Measurements from ENCODE around the gene AMER1. TPM values are rescaled to one million over a fixed set of nuclear protein-coding genes. Genes with fewer than 3 reads are reported as not detected.

Gene AMER1
- total and polyA plus RNA-seq, 2 of the 8 experiments (the other 6 are each of a cell fraction or from before 2014, with no cell fraction given) = 3.3 to 9.4 TPM

DNA sequence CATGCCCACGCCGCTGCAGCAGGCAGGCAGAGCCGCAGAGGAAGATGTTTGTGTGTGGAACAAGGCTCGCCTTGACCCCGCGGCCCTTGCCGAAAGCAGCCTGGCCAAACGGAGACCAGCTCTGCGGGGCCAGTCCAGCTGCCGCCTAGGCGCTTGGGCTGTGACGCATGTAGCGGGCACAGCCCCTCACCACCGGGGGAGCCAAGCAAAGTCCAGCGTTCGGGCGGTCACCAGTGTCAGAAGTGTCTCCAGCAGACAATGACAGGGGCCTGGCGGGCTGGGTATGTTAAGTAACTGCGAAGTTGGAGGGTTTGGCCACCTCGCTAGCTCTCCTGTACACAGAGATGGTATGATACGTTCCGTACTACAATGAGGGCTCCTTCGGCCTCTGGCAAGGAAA lies 1.3 kb downstream of the AMER1 start:
- DNase-seq (ENCODE audit: low read depth in 1 of 2, low spot score in 2 of 2) (peak in 1 of 2 experiments; percentile 41), FAIRE-seq (no peak)
- no peak overlapping the region for H2BK5ac ChIP-seq (ENCODE audit: low read depth, low read length)
- H4K5ac ChIP-seq (ENCODE audit: insufficient read length, low read depth, low read length) = no peak overlapping the region
- no peak overlapping the region for H2AK5ac ChIP-seq (ENCODE audit: low read depth, low read length)
- H3K56ac ChIP-seq (replicated peaks; ENCODE audit: insufficient read length, low read depth, low read length) = no peak overlapping the region
- H3K79me1 ChIP-seq (ENCODE audit: low read depth, low read length) = no peaks in the 10 kb centered on the region
- no peaks in the 10 kb centered on the region for H3K9me3 ChIP-seq (ENCODE audit: insufficient read depth in 2 of 2, low read depth in 1 of 2, low read length in 1 of 2)
- no peak overlapping the region for H3K14ac ChIP-seq (ENCODE audit: insufficient read length)
- H3K27ac ChIP-seq (ENCODE audit: low read depth, low read length) = no peak overlapping the region
- no peak overlapping the region for H3K4ac ChIP-seq (replicated peaks; ENCODE audit: insufficient read length, low read depth, low read length)
- H2BK15ac ChIP-seq (ENCODE audit: low read length) = no peak overlapping the region
- H2BK12ac ChIP-seq (ENCODE audit: low read depth, low read length) = no peak overlapping the region
- H3K27me3 ChIP-seq (replicated peaks in 1 of 4; ENCODE audit: control insufficient read depth in 3 of 4, extremely low read depth in 1 of 4, insufficient read depth in 3 of 4, low read length in 3 of 4) = peaks cover 0 to 9% (median 7%) of the 10 kb centered on the region in 4 experiments; a peak in 3 of 7 replicates
- no peak overlapping the region for H2BK20ac ChIP-seq (ENCODE audit: low read length)
- TF ChIP-seq YY1 (IDR thresholded peaks at IDR 0.05; ENCODE audit: low read depth, low read length) = no peak
- peak; percentile 2 for TF ChIP-seq KDM4A (IDR thresholded peaks at IDR 0.05; ENCODE audit: low read depth, low read length, severe bottlenecking)
- no peak overlapping the region for H2BK120ac ChIP-seq (replicated peaks; ENCODE audit: low read depth, low read length)
- peaks cover 3 to 8% of the 10 kb centered on the region in 2 experiments for H4K20me1 ChIP-seq (replicated peaks in 1 of 2; ENCODE audit: control insufficient read depth in 1 of 2, insufficient read depth in 2 of 2, low read length in 2 of 2)
- H3K9ac ChIP-seq (replicated peaks in 1 of 4; ENCODE audit: extremely low read depth in 1 of 4, low read depth in 3 of 4, low read length in 3 of 4) = no peak overlapping the region
- no peaks in the 10 kb centered on the region for H3K36me3 ChIP-seq (ENCODE audit: control insufficient read depth in 2 of 4, insufficient read depth in 4 of 4, low read length in 3 of 4)
- 23% methylated on average over 3 of the region's 23 CpGs; no CpG with 5 or more reads in 1 of the 2 experiments for WGBS, 2 experiments (ENCODE audit: extremely low coverage in 1 of 2, insufficient coverage in 1 of 2, insufficient read length in 1 of 2, insufficient replicate concordance in 2 of 2, low coverage in 1 of 2, low lambda C conversion rate in 2 of 2, missing lambda C conversion rate in 1 of 2)
- peak overlapping the region; percentile 82 to 87 for H3K4me2 ChIP-seq (ENCODE audit: insufficient read depth in 1 of 2, low read depth in 2 of 2, low read length in 2 of 2)
- H4K91ac ChIP-seq (replicated peaks; ENCODE audit: insufficient read length, low read length) = no peak overlapping the region
- no peak overlapping the region for H4K8ac ChIP-seq (ENCODE audit: extremely low read depth, insufficient read depth, low read length)
- H2AFZ ChIP-seq (ENCODE audit: low read length) = no peak overlapping the region
- H3K18ac ChIP-seq (ENCODE audit: extremely low read depth, low read length) = no peak overlapping the region
- H3K79me2 ChIP-seq (ENCODE audit: control insufficient read depth in 1 of 2, insufficient read depth in 2 of 2, low read length in 2 of 2) = no peaks in the 10 kb centered on the region
- CTCF ChIA-PET (ENCODE audit: partially characterized antibody) = interaction anchor here (0.7 to 2.2 kb wide), 3 partner anchors 111 to 274 kb away, joined by 3 to 9 read pairs (median 3); no protein-coding TSS in a partner anchor
- H3K23ac ChIP-seq (ENCODE audit: insufficient read length) = no peak overlapping the region
- peak overlapping the region; percentile 47 to 75 (median 54); a peak in 7 of 8 replicates for H3K4me3 ChIP-seq (ENCODE audit: extremely low read depth in 1 of 4, insufficient read depth in 2 of 4, low read depth in 3 of 4, low read length in 4 of 4)
- POLR2A ChIA-PET (ENCODE audit: partially characterized antibody) = no interaction called here
- H3K4me1 ChIP-seq (replicated peaks in 1 of 4; ENCODE audit: control insufficient read depth in 3 of 4, insufficient read depth in 4 of 4, low read length in 3 of 4) = peaks cover 0 to 5% (median 0%) of the 10 kb centered on the region in 4 experiments; a peak in 3 of 7 replicates
- peaks cover 3% of the 10 kb centered on the region; the same call in 1 of the 2 replicates for H3K23me2 ChIP-seq (ENCODE audit: low read depth, low read length)

All from H1 (cell line).